GM21723 (cell line): Measurements from ENCODE around the gene NPTN.
"Not testable (repeated sequence)": the region's sequence is repeated elsewhere in the genome, so short reads cannot be mapped to it uniquely, and the experiment has no call there.

Experiments
- ATAC-seq: cut with Tn5 transposase; IDR thresholded peaks from one replicate; pipeline ENCODE4 v1.9.1; 2021; ENCODE audit warnings: mild to moderate bottlenecking, moderate library complexity; ENCODE audit not compliant: unreplicated experiment

Gene NPTN

DNA sequence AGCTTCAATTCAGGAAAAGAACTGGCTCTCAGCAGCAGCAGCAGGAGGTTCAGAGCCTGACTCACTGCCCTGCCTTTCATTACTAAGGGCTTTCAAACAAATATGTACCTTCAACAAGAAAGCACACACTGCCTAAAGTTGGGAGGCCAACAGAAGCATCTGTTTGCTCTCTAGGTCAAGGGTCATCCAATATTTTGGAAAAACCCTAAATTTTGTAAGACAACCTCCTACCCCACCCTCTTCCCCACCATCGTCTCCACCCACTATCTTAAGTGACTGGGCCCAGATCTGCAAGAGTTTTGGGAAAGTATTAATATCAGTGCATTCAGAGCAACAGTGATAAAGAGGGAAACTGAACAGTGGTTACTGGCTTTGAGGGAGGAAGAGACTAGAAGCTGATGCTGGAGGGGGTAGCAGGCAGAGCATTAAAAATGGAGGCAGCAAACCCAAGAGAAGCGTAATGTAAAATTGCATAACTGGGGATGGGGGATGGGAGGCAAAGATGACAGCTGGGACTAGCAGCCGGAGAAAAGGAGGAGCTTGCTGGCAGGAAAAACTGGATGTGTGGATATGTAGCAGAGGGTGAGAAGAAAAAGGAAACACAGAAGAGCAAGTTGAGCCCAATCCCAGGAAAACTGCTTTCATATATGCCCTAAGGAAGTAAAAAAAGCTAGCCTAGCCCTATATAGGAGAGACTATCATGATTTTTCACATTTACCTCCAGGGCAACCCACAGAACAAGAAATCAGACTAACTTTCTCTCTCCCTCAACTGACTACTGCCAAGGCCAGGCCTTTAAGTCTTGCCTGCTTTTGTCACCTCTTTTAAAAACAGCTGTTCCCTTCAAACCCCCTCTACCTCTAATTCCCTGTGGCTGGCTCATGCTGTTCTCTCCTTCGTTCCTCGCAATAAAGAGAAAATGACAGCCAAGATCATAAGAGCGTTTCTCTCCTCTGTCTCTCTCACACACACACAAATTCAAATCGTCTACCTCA, 31.4 kb downstream of the NPTN start:
- ATAC-seq: no peak

DNA sequence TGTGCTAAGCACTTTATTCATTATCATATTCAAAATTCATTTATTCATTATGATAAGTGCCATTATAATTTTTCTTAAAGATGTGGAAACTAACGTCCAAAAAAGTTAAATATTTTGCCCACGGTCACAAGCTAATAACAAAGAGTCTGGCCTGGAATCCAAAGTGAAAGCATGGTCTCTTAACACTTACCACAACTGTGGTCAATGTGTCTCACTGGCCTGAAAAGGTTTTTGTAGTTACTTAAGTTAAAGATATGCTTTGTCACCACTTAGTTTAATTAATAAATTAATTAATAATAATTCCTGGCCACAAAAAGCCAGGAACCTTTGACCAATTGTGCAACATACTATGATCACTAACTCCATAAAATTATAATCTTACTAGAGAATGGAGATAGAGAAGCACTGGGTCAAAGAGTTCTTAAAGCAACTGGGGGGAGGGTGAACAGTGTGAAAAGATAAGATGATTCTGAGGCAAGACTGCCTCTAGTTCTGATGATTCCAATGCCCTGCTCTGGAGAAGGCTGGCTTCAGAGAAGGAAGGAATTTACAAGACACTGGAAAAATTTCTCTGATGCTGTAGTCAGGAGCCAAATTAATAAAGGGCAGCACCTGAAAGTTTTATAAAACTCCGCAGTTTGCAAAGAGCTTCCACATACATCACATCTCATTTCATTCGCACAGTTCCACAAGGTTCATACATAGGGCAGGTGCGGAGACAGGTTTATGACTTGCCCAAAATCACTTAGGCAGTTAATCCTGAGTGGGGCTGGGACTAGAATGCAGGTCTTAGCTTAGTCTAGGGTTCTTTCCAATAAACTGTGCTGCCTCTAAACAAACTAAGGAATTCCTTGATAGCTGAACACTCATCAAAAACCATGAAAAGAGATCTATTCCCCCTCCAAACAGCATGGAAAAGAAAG, 32.5 kb downstream of the NPTN start:
- no peak for ATAC-seq

DNA sequence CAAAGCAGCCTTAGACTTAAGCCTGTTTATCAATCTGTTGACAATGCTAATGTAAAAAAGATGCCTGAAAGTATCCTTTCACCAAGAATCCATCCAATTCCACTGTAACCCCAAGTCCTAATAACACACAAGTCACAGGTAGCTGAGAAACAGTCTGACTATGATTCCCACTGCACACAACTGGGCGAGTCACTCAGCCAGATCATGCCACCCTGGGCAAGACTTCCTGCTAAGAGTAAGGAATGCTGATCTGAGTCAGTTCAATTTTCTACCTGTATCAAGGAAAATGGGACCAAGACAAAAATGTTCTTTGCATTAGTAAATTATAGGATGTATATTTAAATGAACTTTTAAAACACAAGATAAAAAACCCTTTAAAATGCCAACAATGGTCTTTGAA, 33.3 kb downstream of the NPTN start:
- ATAC-seq: no peak

DNA sequence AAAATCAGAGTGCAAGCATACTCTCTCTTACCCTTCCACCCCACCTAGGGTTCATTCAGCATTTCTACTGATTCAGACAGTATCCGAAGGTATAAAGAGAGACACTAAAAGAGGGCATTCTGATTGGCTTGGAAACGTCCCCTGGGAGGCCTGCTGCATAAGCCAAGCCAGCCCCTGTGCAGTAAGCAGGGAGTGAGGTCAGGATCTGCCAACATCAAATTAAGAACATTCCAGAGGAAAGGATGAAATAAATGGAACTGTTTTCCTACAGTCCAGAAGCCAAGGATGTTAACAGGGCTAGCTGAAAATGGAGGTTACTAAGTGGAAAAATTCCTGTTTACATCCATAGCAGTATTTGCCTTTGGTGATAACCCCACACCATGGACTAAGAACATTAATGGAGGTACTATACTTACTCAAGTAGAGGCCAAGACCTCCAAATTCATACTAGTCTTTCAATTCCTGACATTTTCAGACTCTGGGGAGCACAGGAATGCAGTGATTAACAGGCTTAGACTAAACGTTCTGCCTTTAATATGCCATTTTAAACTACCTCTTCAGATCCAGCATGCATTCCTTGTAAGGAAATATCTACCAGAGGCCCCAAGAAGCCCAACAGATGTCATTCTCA, 34.5 kb downstream of the NPTN start:
- no peak for ATAC-seq

DNA sequence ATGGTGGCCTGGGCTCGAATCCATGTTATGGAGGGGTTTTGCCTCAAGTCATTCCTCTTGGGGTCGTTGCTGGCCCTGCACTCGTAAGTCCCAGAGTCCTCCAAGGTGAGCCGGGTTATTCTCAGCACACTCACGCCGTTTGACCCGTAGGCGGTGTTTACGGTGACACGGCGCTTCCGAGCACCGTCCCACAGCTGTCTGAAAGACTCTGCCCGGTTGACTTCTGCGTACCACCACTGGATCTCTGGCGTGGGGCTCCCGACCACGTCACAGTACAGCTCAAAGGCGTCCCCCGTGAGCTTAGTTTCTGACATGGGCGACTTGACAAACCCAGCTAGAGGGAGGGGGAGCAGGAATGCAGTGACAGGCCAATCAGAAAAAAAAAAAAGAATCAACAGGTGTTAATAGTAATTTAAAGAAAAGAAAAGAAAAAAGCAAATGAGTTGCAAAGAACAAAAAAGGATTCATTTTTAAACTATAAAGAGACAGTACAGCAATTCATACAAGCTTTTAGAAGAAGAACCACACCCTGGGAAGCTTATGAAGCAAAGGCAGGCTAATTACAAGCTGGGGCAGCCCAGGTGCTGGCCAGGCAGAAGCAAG, 36.1 kb downstream of the NPTN start:
- ATAC-seq: no peak

DNA sequence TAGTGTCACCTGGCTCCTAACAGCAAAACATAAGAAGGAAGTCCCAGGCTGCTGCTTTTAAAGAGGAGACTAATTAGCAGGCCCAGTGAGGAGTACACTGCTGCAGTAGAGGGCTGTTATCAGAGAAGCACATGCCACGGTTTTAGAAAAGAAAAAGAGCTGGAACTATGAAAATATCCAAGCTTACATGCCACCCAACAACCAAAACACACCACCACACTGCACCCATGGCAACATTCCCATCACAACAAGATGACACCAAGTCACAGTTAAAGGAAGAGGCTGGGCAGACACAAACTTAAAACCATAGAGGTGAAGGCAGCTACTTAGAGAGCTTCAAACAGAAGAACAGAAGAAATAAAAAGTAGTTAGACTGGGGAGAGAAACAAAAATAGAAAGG, 37.0 kb downstream of the NPTN start:
- ATAC-seq: no peak

DNA sequence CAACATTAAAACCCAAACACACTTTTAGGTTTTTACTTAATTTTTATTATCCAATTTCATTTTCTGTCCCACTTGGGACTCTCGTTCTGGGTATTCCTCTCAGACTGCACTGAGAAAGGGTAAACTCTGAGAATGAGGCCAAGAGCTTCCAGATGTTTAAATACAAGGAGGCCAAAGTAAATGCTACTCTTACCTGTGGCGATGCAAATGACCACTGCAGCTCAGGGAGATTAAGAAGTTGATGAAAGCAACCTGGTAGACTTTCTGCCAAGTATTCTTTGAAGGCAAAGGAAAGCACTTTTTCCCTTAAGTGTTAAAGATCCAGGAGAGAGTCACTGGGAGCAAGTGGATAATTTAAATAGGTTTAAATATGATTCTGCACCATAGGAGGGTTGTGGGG, 39.1 kb downstream of the NPTN start:
- ATAC-seq: no peak

DNA sequence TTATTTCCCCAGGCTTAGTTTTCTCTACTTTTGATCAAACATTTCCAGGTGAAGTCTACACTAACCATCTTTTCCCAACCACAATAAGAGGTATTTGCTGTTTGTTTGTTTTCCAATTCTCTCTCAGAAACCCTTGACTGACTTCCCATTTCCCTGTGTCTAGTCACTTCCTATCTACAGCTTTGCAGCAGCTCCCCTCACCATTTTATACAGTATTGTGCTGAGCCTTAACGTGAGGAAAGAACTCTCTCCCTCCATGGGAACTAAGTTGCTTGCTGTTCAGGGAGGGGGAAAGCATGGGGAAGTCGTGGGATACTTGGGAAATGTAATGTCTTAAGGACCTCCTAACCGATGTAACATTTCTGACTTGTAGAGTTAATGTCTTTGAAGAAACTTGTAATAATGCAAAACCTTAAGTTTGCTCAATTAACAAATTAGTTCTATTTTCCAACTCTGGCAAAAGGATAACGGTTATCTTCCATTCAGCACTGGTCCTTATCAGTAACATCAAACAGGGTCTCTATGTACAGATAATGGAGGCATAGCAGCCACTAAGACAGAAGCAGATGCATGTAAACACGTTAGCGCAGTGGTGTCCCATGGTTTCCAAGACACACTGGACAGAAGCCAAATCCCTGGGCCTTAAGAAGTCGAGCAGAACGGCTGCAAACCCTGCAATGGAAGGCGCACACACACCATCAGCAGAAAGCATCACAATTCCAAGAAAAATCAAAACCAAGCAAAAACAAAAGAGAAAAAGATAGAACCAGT, 39.7 kb downstream of the NPTN start:
- no peak for ATAC-seq

DNA sequence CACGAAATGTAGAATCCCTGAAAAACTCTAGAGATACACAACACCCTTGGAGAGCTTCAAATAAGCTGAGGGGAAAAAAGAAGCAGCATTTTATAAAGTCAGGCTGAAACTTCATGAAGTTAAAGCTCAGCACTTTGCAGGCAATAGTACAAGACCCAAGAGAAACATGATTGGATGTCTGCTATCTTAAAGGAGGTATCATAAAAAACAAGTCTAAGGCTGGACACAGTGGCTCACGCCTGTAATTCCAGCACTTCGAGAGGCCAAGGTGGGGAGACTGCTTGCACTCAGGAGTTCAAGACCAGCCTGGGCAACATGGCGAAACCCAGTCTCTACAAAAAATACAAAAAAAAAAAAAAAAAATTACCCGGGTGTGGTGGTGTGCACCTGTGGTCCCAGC, 42.9 kb downstream of the NPTN start:
- ATAC-seq: no peak

DNA sequence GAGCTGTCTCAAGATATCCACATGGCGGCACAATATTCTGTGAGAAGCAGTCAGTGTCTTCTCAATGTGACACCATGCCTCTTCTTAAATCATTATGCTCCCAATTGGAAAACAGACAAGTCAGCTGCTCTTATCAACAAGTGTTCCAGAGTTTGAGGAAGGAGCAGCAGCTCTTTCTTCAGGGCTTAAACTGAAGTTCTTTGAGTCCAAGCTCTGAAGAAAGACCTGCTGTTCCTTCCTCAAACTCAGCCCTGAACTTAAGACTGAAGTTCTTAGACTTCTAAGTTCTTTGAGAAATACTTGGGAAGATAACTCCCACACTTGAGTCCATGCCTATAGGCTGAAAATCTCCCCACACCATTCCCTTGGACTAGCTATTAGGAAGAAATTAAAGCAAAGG, 43.4 kb downstream of the NPTN start:
- ATAC-seq: no peak

DNA sequence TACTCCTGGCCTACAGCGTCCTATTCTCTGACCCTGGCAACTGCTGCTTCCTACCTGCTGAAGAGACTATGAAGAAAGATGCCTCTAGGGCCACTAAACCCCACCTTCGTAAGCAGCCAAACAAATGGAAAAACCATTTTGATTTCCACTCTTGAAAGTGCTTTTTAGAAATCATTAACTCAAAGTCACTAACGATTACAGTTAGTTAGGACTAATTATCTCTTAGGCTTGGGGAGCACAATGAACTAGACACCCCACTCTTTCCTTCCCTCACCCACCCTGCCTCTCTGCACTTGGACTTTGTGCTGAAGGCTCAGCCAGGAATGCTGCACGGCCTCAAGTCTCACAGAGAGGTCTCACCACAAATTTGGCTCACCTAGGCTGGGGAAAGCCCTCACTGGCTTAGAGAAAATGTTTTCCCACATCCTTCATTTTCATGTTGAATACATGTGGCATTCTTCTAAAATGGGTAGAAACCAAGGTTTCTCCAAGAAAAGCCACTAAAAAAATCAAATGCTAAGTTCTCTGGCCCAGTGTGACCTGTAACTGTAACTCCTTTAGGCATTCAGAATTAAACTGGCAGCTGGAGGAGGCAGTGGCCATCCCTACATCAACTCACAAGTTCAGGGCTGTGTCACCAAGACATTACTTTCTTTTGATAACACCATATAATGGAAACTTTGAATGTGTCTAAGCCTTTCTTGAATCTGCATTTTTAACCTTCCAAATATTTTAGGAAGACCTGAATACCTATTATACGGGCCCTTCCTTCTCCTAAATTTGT, 47.1 kb downstream of the NPTN start:
- no peak for ATAC-seq

DNA sequence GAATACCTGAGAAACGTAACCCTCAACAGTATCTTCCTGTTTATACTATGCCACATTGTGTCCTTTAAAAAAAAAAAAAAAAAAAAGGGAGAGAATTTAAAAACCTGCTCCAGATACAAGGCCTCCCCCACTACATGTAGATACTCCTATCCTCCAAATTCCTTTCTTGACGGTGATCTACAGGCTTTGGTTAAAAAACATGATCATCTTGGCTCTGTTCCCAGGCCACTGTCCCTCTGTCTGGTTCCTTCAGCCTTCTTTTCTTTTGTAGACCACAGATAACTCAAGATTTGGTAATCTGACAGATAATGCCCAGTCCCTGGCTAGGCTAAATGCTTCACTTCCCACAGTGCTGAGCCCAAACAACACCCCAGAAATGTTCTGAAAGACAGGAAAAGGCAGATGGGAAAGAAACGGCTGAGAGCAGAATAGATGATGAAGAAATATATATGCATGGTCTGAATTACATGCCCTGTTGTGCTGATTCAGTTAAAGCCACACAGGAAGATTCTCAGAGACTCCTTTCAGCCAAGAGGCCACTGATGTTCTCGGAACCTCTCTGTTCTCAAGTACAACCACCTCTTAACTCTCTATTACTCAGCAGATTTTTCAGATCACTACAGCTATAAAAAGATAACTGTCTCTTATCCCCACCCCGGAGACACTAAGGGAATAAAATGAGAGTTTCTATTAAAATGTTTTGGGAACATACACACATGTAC, 48.3 kb downstream of the NPTN start:
- ATAC-seq: no peak

DNA sequence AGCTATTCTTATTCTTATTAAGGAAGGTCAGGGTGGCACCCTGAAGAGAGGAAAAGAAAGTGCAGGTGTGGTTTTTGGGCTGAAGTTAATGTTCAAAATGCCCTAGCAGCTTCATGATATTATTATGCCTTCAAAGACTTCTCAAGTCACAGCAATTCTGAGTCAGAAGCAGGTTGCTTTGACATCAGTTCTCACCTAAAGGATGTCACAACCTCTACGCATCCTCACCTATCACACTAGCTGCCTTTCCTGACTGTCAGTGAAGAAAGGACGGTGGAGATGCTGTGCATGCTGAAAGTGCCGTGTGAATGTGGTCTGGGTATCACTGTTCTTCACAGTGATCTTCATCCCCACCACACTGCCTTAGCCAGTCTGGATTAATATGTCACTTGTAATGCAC, 49.6 kb downstream of the NPTN start:
- ATAC-seq: no peak

DNA sequence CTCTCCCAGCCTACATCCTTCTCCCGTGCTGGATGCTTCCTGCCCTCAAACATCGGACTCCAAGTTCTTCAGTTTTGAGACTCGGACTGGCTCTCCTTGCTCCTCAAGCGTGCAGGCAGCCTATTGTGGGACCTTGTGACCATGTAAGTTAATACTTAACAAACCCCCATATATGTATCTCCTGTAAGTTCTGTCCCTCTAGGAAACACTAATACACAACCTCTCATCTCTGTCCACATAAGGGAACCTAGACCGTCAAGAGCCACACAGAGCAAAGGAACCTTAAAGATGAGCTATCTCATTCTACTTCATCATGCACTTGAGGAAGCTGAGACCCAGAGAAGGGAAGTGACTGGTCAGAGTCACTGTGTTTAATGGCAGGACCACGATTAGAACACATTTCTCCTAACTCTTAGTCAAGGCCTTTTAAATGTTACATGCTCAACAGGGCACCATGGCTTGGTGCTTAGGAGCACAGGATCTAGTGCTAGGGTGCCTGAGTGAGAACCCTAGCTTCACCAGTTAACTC, 50.3 kb downstream of the NPTN start:
- no peak for ATAC-seq

DNA sequence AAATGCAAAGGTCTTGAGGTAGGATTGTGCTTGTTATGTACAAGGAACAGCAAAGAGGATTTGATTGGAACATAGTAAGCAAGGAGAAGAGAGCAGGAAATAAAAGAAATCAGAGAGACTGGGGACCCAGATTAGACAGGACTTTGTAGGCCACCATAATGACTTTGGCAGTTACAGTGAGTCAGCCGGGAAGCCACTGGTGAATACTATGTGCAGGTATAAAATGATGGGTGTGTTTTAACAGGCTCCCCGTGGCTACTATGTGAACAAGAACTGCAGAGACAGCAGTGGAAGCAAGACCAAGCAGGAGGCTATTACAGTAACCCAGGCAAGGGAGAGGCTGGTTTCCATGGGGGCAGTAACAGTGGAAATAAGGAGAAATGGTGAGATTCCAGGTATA, 55.2 kb downstream of the NPTN start:
- ATAC-seq: no peak

DNA sequence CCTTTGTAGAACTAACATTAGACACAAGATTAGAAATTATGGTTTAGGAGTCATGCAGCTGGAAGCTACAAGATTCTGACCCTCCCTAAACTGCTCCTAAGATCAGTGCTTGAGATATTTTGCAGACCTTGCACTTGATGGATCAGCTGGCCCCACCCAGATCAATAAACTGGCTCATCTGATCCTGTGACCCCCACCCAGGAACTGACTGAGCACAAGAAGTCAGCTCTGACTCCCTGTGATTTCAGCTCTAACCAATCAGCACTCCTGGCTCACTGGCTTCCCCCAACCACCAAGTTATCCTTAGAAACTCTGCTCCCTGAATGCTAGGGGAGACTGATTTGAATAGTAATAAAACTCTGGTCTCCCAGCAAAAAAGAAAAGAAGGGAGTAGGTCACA, 55.6 kb downstream of the NPTN start:
- ATAC-seq: not testable (repeated sequence)

DNA sequence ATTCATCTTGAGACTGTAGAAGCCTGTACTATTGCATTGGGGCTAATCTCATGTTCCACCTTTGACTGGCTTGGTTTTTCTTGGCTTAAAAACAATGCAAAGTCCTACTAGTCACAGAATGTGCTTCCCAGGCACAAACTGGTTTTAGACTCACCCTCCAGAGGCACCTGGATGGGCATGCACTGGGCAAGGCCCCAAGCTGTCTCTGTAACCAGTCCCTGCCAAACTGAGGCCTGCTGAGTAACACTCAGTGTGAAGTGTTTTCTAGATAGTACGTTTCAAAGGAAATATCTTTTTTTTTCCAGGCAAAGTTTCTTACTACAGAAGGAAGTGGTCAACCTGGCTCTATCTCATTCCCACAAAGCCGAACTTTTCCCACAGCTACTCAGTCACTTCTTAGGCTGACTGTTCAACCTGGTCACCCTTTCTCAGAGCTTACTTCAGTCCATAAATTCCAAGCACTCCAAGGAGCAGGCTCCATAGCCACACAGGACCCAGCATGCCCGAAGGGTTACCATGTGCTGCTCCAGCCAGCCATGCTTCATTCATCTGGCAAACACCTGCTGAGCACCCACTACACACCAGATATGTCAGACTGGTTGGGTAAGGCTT, 57.4 kb downstream of the NPTN start:
- no peak for ATAC-seq

DNA sequence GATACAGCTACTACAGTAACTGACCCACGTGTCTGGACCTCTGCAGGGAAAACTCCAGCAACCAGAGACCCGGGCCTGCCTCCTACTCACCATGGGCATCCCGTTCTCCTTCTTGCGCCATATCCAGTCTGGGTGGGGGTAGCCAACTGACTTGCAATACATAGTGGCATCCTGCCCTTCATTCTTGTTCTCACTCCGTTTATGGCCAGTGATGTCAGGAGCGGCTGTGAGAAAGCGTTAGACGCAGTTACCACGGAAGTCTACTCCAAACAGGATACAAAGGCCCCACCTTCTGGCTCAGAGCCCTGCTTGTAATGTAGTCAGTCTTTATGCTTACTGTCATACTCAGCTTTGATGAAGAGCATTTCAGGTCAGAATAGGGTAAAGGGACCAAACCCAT, 59.6 kb downstream of the NPTN start:
- ATAC-seq: no peak
